GM19438 (cell line): ENCODE results near the gene FLNC.

Experiments
- ATAC-seq: cut with Tn5 transposase; IDR thresholded peaks from one replicate; pipeline ENCODE4 v1.9.1; 2021; ENCODE audit warnings: low read depth; ENCODE audit not compliant: unreplicated experiment

FLNC gene

DNA sequence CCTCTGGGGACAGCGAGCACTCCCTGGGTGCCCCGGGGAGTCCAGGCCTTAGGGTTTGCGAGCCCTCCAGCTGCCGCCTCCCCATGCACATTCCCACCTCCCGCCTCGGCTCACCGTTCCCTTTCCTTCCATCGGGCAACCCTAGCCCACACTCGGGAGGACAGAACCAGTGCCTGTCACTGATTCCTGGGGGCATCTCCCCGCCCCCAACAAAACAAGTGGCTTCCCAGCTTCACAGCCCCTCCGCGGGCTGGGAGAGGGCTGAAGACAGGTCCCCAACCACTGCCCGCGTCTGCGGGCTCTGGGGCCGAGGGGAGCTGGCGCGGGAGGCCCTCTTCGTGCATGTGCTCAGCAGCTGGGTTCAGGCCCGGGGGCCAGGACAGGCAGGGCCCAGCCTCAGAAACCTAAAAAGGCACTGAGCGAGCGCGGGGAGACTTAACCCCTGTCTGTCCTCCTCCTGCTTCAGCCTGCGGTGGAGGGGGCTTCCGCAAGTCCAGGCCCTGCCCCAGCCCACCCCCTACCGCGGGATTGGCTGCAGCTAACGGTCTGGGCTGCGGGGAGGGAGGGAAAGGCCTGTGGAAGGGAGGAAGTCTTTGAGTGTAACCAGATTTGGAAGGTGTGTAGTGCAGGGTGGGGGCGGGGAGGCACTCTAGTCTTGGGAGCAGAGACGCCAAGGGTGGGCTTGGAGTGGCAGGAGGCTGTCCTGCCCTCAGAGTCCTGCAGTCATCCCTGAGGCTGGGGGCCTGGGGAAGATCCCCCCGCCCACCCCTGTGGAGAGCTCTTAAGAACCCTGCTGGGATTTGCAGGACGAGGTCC, 1.2 kb downstream of the FLNC start:
- no peak for ATAC-seq

DNA sequence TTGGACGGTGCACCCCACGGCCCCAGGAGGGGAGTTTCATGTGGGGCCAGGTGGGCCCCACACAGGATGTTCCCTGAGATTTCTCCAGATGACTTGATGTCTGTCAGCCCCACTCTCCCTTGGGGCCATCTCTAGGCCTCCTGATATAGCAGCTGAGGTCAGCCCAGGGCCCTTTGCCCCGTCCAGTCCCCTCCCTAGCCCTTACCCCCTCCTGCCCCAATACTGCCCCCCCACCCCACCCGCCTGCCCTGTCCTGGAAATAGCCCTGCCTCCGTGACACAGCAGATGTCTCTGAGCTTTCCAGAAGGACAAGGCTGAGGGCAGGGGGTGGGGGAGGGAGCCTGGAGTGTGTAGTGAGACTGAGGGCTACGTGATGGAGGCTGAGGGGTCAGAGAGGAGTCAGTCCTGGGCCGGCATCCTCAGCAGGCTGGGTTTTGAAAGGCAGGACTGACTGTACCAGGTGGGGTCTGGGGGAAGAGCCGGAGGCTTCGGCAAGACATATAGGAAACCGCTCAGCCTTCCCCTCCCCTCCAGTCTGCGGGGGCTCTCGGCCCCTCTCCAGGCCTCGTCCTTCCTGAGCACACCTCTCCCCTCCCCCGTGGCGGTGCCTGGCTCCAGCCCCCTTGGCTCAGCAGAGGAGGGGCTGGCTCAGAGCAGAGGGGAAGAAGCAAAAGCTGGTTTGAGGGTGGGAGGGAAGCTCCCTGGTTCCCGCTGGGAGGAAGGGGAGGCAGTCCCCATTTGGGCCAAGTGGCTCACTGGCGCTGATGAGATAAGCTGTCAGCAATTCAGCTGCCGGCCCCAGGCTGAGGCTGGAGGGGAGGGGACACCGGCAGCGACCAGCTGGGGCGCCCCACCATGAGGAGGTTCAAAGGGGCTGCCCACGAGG, 2.0 kb downstream of the FLNC start:
- no peak for ATAC-seq

DNA sequence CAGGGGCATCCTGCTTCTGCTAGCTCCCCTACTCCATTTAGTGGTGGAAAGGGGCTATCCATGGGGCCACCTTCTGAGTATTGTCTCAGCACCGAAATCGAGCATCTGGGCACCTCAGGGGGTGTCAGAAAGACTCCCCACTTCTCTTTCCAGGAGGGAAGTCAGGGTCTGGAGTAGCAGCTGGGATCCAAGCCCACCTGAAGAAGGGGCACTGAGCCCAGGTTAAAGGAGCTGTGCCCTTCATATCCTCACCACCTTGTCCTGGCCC, 2.6 kb downstream of the FLNC start:
- ATAC-seq = no peak

DNA sequence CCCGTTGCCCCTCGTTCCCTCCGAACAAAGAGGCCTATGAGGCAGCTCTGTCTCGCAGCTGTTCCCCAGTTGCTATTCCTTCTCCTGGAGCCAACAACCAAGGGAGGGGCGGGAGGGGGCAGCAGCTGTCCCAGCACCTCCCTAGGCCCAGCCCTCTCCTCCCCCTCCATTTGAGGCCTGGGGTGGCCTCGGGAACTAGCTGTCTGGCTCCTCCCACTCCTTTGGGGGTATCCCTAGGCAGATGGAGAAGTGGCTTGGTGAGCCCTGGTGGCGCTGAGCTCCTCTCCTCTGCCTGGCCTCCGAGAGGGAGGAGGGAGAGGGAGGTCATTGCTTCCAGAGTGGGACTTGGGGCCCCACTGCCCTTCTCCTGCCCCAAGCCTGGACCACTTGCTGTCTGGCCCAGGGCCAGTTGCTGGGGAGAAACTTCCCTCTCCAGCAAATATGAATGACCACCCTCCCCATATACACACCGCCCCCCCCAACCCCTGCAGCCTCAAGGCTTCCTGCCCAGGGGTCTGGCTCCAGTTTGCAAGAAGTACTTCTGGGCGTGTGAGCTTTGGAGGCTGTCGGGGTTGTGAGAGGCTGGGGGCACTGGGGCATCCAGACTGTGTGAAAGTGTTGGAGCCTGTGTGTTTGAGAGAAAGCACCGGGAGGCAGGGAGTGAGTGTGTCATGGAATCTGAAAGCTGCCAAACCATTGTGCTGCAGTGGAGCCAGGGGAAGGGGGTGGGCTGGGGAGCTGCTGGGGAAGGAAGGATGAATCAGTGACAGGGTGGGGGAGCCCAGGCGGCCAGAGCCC, 3.1 kb downstream of the FLNC start:
- ATAC-seq = no peak

DNA sequence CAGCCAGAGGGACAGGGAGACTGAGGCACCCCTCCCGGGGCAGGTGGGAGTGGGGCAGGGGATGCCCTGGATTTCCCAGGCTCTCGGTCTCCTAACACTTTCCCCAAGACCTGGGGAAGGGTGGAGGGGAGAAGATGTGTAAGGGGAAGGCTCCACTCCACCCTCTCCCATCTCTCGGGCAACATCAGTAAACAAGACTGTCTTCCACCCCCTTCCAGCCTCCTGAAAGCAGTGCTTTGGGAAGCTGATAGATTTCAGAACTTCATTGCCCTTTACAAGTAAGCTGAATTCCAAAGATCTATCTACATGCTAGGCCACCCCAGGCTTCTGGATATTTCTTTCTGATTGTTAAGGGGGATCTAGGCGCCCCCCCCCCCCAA, 3.7 kb downstream of the FLNC start:
- ATAC-seq = no peak

DNA sequence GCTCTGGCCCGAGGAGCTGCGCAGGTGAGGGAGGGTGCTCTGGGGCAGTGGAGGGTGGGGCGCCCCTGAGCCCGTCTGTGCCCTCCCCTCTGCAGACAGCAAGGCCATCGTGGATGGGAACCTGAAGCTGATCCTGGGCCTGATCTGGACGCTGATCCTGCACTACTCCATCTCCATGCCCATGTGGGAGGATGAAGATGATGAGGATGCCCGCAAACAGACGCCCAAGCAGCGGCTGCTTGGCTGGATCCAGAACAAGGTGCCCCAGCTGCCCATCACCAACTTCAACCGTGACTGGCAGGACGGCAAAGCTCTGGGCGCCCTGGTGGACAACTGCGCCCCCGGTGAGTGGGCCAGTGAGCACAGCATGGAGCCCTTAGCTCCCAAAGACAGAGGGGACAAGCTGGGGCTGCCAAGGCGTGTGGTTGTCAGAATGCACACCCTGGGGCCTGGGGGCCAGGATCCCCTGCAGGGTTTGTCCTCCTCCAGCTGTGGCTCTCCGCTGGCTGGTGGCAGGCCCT, 5.1 kb downstream of the FLNC start:
- ATAC-seq = no peak

DNA sequence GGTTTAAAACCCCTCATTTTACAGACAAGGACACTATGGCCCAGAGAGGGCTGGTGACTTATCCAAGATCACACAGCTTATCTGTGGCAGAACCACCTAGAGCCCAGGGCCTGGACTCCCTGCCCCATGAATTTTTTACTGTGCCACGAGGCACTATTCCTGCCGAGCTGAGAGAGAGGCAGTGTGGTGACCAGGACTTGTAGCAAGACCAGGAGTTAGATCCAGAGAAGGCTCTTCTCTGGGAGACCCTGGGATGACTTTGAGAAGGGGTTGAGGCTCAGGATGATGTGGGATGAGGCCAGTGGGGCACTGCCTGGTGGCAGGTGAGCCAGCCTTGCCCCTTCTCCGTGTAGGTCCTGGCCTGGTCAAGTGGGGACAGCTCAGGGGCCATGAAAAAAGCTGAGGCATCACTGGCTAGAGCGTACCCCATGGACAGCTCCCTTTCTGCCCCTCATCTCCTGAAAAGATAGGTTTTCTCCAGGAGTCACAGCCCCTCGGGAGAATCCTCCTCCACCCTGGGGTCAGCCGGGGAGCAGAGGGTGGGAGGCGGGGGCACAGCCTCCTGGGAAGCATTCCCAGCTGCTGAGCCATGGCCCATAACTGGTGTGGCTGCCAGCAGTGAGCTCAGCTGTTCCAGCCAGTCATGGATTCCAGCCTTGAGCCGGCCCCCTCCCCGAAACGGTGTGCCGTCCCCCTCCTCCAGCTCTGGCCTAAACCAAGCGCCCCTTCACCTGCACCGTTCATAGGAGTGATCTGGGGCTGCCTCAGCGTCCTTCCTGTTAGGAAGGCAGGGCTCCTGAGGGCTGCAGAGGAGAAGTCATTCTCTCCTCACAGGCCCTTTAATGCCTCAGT, 5.8 kb downstream of the FLNC start:
- no peak for ATAC-seq

DNA sequence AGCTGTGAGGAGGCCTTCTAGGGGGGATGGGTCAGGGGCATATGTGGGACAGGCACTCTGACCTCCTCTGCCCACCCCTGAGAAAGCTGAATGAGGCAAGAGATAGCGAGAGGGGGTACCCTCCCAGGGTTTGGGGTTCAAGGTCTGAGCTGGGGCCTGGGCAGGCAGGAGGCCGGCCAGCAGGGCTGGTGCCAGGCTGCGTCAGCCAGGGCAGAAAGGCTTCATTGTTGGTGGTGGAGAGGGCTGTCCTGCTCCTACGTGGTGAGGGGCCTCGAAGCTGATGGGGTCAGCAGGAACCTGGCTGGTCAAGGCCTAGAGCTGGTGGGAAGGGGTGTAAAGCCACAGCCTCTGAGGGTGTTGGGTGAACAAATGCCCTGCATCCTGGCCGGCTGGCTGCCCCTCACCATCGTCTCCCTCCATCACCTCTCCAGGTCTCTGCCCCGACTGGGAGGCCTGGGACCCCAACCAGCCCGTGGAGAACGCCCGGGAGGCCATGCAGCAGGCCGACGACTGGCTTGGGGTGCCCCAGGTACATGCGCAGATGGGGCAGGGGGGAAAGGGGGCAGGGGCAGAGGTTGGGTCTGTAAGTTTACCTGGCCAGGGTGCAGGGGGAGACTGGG, 6.6 kb downstream of the FLNC start:
- ATAC-seq = no peak

DNA sequence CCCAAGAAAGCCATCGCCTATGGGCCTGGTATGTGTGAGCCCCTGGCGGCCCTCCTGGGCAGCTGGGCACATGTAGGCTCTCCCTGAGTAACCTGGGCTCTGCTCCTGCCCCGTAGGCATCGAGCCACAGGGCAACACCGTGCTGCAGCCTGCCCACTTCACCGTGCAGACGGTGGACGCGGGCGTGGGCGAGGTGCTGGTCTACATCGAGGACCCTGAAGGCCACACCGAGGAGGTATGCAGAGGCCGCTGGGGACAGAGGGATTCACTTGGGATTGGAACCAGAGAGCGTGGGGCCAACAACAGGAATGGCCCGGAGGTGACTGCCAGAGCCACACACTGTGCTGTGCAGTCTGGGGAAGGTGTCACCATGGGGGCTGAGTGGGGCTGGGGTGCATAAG, 7.3 kb downstream of the FLNC start:
- ATAC-seq = no peak

DNA sequence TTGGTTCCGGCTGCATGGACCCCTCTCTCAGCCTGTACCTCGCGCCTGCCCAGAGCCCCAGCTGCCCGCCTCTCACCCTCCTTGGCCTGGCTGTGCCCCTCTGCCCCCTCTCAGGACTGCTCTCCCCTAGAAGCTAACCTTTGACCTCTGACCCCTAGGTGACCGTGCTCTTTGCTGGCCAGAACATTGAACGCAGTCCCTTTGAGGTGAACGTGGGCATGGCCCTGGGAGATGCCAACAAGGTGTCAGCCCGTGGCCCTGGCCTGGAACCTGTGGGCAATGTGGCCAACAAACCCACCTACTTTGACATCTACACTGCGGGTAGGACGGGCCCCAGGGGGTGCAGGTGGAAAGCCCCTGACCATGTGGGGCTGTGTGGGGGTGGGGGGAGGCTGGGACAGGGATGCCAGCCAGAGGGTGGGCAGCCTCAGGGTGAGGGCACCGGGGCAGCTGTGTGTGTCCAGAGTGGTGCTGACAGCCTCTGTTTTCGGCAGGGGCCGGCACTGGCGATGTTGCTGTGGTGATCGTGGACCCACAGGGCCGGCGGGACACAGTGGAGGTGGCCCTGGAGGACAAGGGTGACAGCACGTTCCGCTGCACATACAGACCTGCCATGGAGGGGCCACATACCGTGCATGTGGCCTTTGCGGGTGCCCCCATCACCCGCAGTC, 8.0 kb downstream of the FLNC start:
- no peak for ATAC-seq

DNA sequence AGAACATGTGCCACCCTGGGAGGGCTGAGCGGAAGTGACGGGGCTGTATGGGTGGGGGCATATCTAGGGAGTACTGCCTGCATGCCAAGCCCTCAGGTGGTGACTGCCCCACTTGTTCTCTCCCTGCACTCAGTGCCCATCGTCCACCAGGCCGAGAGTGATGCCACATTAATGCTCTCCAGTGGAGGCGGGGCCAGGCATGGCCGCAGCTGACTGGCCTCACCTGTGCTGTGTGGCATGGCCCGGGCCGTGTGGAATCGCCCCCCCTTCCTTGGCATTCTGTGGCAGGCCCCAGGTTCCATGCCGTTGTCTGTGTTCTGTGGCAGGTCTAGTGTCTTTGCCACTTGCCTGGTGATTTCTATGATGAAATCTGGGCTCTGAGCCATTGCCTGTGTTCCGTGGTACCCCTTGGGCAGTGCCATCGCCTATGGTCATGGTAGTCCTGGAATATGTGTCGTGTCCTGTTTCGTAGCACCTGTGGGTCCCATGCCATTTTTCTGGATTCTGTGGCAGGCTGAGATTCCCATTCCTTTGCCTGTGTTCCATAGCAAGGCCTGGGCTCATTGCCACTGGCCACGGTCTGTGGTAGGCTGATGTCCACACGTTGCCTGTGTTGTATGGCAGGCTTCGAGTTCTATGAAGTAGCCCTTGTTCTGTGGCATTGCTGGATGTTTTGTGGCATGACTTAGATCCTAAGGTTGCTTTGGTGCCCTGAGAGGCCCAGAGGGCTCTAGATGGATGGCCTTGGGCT, 8.9 kb downstream of the FLNC start:
- ATAC-seq = no peak

DNA sequence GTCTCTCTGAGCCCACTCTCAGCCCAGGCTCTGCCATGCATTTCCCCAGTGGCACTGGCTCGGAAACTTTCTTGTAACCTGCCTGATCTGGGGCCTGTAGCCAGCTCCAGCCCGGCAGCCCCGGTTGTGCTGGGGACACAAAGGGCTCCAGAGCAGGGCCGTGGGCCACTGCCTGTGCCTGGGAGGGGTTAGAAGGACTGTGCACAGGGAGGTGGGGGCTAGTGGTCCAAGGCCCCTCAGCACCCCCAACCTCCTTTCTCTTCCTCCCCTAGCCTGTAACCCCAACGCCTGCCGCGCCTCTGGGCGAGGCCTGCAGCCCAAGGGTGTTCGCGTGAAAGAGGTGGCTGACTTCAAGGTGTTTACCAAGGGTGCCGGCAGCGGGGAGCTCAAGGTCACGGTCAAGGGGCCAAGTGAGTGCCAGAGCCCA, 9.6 kb downstream of the FLNC start:
- ATAC-seq = no peak

DNA sequence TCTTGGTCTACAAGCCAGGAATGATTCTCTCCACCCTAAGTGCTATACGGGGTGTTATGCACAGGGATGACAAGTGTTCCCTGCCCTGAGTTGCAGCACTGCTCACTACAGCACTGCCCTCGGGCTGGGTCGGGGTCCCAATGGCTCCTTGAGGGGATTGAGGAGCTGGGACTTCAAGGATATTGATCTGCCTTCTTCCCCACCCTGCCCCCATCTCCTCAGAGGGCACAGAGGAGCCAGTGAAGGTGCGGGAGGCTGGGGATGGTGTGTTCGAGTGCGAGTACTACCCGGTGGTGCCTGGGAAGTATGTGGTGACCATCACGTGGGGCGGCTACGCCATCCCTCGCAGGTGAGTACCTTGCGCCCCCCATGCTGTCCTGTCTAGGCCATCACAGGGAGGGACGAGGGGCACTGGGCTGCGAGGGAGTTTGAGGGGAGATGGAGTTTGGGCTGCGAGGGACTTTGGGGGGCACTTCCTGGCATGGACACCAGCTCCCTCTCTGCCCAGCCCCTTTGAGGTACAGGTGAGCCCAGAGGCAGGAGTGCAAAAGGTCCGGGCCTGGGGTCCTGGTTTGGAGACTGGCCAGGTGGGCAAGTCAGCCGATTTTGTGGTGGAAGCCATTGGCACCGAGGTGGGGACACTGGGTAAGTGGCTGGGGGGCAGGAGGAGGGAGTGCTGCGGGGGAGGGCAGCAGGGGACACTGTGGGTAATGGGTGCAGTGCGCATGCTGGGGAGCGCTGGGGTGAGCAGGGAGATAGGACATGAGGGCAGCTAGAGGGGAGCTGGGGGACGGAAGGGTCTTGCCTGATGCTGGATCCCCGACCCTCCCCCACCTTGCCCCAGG, 10.3 kb downstream of the FLNC start:
- no peak for ATAC-seq

DNA sequence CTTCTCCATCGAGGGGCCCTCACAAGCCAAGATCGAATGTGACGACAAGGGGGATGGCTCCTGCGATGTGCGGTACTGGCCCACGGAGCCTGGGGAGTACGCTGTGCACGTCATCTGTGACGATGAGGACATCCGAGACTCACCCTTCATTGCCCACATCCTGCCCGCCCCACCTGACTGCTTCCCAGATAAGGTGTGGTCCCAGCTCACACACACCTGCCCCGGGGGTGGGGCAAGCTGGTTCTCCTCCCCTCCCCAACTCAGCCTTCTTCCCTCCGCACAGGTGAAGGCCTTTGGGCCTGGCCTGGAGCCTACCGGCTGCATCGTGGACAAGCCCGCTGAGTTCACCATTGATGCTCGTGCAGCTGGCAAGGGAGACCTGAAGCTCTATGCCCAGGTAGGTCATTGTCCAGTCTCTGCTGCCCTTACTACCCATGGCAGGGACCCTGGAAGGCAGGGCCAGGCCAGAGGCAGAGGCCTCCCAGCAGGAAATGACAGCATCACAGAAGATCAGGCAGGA, 11.0 kb downstream of the FLNC start:
- ATAC-seq = no peak

DNA sequence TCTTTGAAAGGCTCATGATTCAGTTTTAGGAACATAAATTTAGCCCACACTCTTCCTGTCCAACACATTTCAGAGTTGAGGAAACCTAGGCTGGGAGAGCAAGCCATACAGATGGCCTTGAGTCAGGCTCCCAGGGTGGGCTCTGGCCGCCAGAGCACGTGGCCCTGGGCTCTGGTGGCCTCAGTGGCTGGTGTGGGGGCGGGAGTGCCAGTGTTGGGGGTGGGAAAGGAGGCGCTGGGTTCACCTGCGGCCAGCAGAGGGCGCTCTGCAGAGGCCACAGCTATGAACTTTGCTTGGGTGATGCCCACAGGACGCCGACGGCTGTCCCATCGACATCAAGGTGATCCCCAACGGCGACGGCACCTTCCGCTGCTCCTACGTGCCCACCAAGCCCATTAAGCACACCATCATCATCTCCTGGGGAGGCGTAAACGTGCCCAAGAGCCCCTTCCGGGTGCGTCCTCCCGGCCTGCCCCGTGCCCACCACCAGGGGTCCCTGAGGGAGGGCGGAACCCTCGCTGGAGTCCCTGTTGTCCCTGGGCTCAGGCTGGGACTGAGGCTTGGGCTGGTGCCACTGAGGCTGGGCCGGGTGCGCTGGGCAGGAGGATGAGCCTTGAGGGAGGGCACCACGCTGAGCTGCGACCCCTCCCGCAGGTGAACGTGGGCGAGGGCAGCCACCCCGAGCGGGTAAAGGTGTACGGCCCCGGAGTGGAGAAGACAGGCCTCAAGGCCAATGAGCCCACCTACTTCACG, 11.9 kb downstream of the FLNC start:
- ATAC-seq = no peak
